Kidney (tissue), 14 donors: ENCODE results near the gene PLD5. TPM values are rescaled to one million over a fixed set of nuclear protein-coding genes. Genes with fewer than 3 reads are reported as not detected.
"Not testable (repeated sequence)": the region's sequence is repeated elsewhere in the genome, so short reads cannot be mapped to it uniquely, and the experiment has no call there.

Experiments used
- DNase-seq, 5 donors: peaks; one replicate each; pipeline ENCODE4 v3.0.0-alpha.2; 2013 to 2020
- FAIRE-seq: peaks from 2 replicates; lab custom pipeline; 2012; peaks lifted over from hg19 to GRCh38; lab: Jason Lieb, UNC
- H3K27ac ChIP-seq, 2 donors: one replicate each; pipeline ENCODE4 v1.7.0; 2013; ENCODE audit warnings: low read depth in 2 of 2, low read length in 2 of 2, inconsistent platforms in 1 of 2
- H3K27me3 ChIP-seq: one replicate; pipeline ENCODE4 v1.7.1; 2013; ENCODE audit warnings: low read length, inconsistent platforms; ENCODE audit not compliant: control insufficient read depth, insufficient read depth
- H3K36me3 ChIP-seq, 3 donors: one replicate each; pipeline versions ENCODE4 v1.7.0 to v1.7.1; 2013; ENCODE audit warnings: low read length in 3 of 3, control low read depth in 1 of 3, inconsistent platforms in 1 of 3; ENCODE audit not compliant: insufficient read depth in 3 of 3, control insufficient read depth in 2 of 3
- H3K4me1 ChIP-seq, 3 donors: one replicate each; pipeline versions ENCODE4 v1.7.0 to v1.7.1; 2013; ENCODE audit warnings: low read length in 3 of 3, inconsistent platforms in 1 of 3, low read depth in 1 of 3; ENCODE audit not compliant: control insufficient read depth in 2 of 3, insufficient read depth in 2 of 3
- H3K4me3 ChIP-seq, 3 donors: one replicate each; pipeline versions ENCODE4 v1.7.0 to v1.8.1; 2013; ENCODE audit warnings: low read length in 3 of 3, control low read depth in 1 of 3, inconsistent platforms in 1 of 3
- H3K9ac ChIP-seq, 3 donors: one replicate each; pipeline versions ENCODE4 v1.7.0 to v1.7.1; 2013; ENCODE audit warnings: low read length in 3 of 3, control low read depth in 1 of 3, inconsistent platforms in 1 of 3
- H3K9me3 ChIP-seq, 3 donors: one replicate each; pipeline versions ENCODE4 v1.7.0 to v1.7.1; 2013; ENCODE audit warnings: low read length in 3 of 3, control low read depth in 1 of 3, inconsistent platforms in 1 of 3; ENCODE audit not compliant: control insufficient read depth in 2 of 3, insufficient read depth in 1 of 3
- intact Hi-C: fragments of 100-400 bp; cut with DNase I; formaldehyde crosslinking; loops from one replicate; pipeline ENCODE4 v1.11.1; 2022
- polyA plus RNA-seq: library from polyadenylated mRNA; stranded (reverse); fragments of 350-450 nt; fragmentation: Illumina TruSeq; extraction: RNeasy Lipid Tissue Mini Kit (QIAGEN cat#74804); gene quantifications from one replicate; pipeline ENCODE4 v1.2.3, GENCODE V29; 2014; ENCODE audit warnings: low read depth, low replicate concordance; ENCODE audit not compliant: insufficient read depth
- total RNA-seq: library from RNA; stranded (reverse); fragmentation: NEBNext Ultra II Directional; extraction: Animal tissue kit (Norgen Biotek cat#: 25700); gene quantifications from one replicate; pipeline ENCODE4 v1.2.1, GENCODE V29; 2021
- TF ChIP-seq, protein P1 (sequence below): IDR thresholded peaks from 3 replicates; pipeline ENCODE4 v1.5.1; 2012; ENCODE audit warnings: mild to moderate bottlenecking, moderate library complexity, borderline replicate concordance; ENCODE audit not compliant: insufficient read depth; ENCODE audit errors: extremely low read depth
- donor health status: control.
- donor health status: control.
- donor health status: control.
- donor health status: control.
- donor health status: control.
- donor health status: DM: yes; HTN: yes; CAD: no.
- donor health status: Normal renal cell carcinoma (clear cell type).

The PLD5 gene
- total and polyA plus RNA-seq, 2 donors from 2014 or later, result 0.24 to 0.47 TPM

DNA sequence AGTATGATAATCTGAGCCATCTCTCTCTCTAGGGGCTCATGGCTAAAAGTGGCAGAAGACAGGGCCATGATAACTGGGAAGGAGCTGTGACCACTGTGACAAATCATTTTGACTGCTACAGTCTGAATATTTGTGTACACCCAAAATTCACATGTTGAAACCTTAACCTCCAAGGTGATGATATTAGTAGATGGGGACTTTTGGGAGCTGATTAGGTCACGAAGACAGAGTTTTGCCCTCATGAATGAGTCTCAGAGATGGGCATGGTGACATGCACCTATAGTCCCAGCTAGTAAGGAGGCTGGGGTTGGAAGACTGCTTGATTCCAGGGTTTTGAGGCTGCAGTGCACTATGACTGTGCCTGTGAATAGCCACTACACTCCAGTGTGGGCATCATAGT is 174.9 kb downstream of the PLD5 start:
- H3K4me3 ChIP-seq, result no peak overlapping the region
- H3K36me3 ChIP-seq, result no peaks in the 10 kb centered on the region
- no peaks in the 10 kb centered on the region for H3K27me3 ChIP-seq
- TF ChIP-seq, protein P1, sequence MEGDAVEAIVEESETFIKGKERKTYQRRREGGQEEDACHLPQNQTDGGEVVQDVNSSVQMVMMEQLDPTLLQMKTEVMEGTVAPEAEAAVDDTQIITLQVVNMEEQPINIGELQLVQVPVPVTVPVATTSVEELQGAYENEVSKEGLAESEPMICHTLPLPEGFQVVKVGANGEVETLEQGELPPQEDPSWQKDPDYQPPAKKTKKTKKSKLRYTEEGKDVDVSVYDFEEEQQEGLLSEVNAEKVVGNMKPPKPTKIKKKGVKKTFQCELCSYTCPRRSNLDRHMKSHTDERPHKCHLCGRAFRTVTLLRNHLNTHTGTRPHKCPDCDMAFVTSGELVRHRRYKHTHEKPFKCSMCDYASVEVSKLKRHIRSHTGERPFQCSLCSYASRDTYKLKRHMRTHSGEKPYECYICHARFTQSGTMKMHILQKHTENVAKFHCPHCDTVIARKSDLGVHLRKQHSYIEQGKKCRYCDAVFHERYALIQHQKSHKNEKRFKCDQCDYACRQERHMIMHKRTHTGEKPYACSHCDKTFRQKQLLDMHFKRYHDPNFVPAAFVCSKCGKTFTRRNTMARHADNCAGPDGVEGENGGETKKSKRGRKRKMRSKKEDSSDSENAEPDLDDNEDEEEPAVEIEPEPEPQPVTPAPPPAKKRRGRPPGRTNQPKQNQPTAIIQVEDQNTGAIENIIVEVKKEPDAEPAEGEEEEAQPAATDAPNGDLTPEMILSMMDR, result no peak
- H3K9me3 ChIP-seq, result no peaks in the 10 kb centered on the region
- H3K4me1 ChIP-seq, result no peaks in the 10 kb centered on the region
- no peak for FAIRE-seq
- DNase-seq, result no peak
- no peak overlapping the region for H3K9ac ChIP-seq
- no peak overlapping the region for H3K27ac ChIP-seq
- intact Hi-C loops, result no loop called here

DNA sequence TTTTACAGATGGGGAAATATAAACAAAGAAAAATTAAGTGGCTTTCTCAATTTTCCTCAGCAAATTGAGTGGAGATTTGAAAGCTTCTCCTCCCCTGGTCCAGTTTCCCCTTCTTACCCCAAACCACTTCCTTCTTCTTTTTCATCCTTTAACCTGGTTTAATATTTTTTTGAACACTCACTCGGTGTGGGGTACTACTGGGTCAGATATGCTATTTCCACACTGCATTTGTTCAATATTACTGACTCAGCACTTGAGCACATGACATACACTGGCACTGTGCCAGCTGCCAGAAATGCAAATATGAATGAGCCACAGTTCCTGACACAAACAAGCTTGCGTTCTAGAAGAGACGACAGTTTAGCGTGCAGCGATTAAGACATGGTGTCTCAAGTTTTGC is 193.6 kb downstream of the PLD5 start:
- H3K4me3 ChIP-seq, H3K9me3 ChIP-seq, H3K4me1 ChIP-seq, DNase-seq, intact Hi-C loops, H3K27ac ChIP-seq, H3K9ac ChIP-seq, H3K36me3 ChIP-seq, FAIRE-seq, H3K27me3 ChIP-seq: not testable (repeated sequence)

DNA sequence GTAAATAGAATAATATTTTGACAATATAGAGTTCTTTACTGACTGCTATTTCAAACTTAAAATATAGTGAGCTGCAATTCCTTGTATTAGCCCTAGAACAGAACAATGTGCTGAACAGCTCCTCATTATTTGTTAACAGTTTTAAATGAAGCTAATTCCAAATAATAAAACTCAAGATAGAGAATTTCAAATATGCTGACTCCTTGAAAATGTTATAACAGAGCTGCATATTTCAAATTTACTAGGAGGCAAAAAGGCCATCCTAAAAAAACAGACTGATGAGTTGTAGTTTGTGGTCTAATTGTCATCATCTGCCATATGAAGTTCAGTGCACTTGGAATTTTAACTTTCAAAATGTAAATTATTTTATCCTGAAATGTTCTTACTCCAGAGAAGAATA is 197.1 kb downstream of the PLD5 start:
- FAIRE-seq, H3K9me3 ChIP-seq, H3K27me3 ChIP-seq, intact Hi-C loops, H3K36me3 ChIP-seq, H3K4me3 ChIP-seq, H3K27ac ChIP-seq, DNase-seq, H3K9ac ChIP-seq, H3K4me1 ChIP-seq: not testable (repeated sequence)

DNA sequence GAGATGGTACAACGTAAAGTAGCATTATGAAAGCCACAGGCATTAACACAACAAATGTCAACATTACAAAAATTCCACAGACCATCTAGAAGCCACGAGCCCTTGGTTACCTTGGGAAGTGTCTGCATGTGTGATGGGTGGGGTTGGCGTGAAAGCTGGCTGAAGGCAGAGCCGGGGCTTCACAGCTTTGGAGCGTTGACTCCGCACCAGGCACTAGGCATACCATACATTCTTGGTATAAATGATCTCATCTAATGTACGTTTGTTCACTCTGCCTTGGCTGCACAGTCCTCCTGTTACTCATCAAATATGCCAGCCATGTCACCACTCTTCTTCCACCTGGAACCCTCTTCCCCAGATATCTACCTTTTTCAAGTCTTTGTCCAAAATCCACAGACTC is 202.5 kb downstream of the PLD5 start:
- intact Hi-C loops, H3K9me3 ChIP-seq, FAIRE-seq, DNase-seq, H3K27me3 ChIP-seq, H3K27ac ChIP-seq, H3K9ac ChIP-seq, H3K36me3 ChIP-seq, H3K4me1 ChIP-seq, H3K4me3 ChIP-seq: not testable (repeated sequence)

DNA sequence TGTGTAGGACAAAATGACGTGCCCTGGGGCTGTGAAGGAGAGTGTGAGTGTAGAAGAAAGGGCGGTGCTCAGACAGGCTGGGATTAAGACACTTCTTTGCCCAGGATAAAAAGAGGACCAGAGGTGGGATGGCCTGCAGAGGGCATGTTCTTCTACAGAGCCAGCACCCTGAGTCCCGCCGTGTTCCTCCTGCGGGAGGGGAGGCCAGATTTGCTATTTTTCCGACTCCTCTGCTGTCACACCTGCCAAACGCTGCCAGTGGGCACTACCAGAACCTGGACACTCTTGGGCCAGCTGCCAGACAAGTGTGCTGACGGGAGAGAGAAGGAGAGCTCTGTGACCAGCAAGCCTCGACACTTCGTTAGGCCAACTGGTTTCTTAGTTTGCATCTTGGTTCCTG is 206.4 kb downstream of the PLD5 start:
- TF ChIP-seq, protein P1, result no peak
- Histone ChIP-seq H3K36me3 (no peaks in the 10 kb centered on the region), H3K4me3 (no peak overlapping the region), H3K9me3 (no peaks in the 10 kb centered on the region), H3K4me1 (no peaks in the 10 kb centered on the region), H3K9ac (no peak overlapping the region), H3K27ac (no peak overlapping the region), H3K27me3 (no peaks in the 10 kb centered on the region)
- DNase-seq (no peak), FAIRE-seq (no peak)
- intact Hi-C loops, result no loop called here

DNA sequence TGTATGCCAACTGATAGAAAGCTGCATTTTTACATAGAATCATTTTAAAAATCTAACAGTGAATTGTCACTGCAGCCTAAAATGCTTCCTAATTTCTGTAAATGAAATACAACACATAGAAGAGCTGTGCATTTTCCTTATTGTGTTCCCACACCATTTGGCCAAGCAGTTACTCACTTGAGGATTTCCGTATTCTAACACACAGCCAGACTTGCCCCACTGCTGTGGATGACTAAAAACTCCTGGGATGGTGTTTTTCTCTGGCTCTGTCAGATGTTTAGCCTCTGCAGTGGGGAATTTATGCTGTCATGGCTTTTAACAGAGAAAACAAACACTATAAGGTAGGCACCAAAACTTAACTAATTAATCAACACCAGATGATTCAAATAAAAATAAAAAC is 209.6 kb downstream of the PLD5 start:
- H3K9ac ChIP-seq, intact Hi-C loops, FAIRE-seq, H3K4me1 ChIP-seq, H3K9me3 ChIP-seq, H3K27me3 ChIP-seq, H3K27ac ChIP-seq, DNase-seq, H3K4me3 ChIP-seq, H3K36me3 ChIP-seq: not testable (repeated sequence)

DNA sequence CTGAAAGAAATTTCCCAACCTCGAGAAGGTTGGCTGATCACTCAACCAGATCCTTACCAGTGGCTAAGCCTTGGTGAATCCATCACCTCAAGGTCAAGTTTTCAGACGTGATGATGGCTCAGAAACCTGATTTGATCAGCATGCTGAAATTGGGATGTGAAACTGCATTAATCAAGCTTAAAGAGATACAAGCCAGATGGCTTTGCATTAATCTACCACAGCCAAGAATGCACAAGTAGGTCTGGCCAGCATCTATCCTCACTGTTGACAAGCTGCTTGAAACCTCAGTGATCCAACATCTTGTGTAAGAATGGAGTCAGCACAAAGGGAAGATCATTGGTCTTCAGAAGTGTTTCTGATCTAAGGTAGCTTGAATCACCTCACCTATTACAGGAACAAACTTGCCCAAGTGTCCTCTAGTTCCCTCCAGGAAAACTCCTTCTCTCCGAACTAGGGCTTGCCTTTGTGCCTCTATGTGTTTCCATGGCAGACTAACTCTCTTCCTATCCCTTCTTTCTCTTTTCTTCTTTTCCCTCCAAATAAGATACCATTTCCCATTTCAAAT is 210.3 kb downstream of the PLD5 start:
- intact Hi-C loops, DNase-seq, H3K4me3 ChIP-seq, H3K4me1 ChIP-seq, H3K27me3 ChIP-seq, FAIRE-seq, H3K9ac ChIP-seq, H3K36me3 ChIP-seq, H3K9me3 ChIP-seq, H3K27ac ChIP-seq: not testable (repeated sequence)
